Calu3 (cell line): ENCODE results near the gene TGFBR1. TPM values are rescaled to one million over a fixed set of nuclear protein-coding genes. Genes with fewer than 3 reads are reported as not detected.

Experiments
- BruUV-seq: library from RNA; stranded (reverse); fragments of 400-500 nt; replicated peaks from 2 replicates; lab custom pipeline; 2021; lab: Mats Ljungman, UMichigan
- CTCF ChIA-PET: fragments of 300-600 bp; sonication (Branson Sonifier 250); formaldehyde crosslinking; loops from one replicate; lab custom pipeline; 2022; ENCODE audit warnings: antibody characterized with exemption; lab: Charles Lee
- DNase-seq: peaks from one replicate; pipeline ENCODE4 v3.0.0; 2022
- H3K27ac Mint-ChIP-seq: one replicate; pipeline ENCODE4 v1.8.0; 2022; ENCODE audit warnings: mixed read lengths; ENCODE audit not compliant: unreplicated experiment
- H3K27me3 Mint-ChIP-seq: one replicate; pipeline ENCODE4 v1.8.0; 2022; ENCODE audit warnings: mixed read lengths; ENCODE audit not compliant: unreplicated experiment
- H3K36me3 Mint-ChIP-seq: one replicate; pipeline ENCODE4 v1.8.0; 2022; ENCODE audit warnings: mild to moderate bottlenecking, moderate library complexity, mixed read lengths; ENCODE audit not compliant: insufficient read depth, unreplicated experiment
- H3K4me1 Mint-ChIP-seq: one replicate; pipeline ENCODE4 v1.8.0; 2022; ENCODE audit warnings: mild to moderate bottlenecking, low read depth, mixed read lengths; ENCODE audit not compliant: unreplicated experiment
- H3K4me3 Mint-ChIP-seq: one replicate; pipeline ENCODE4 v1.8.0; 2022; ENCODE audit warnings: mild to moderate bottlenecking, low read depth, moderate library complexity, mixed read lengths; ENCODE audit not compliant: unreplicated experiment
- H3K9me3 Mint-ChIP-seq: one replicate; pipeline ENCODE4 v1.8.0; 2022; ENCODE audit warnings: low read depth, mixed read lengths; ENCODE audit not compliant: unreplicated experiment
- CTCF ChIP-seq: fragments of 200-600 bp; IDR thresholded peaks from one replicate; pipeline ENCODE4 v1.8.0; 2022; ENCODE audit warnings: antibody characterized with exemption; ENCODE audit not compliant: unreplicated experiment
- intact Hi-C: fragments of 100-400 bp; cut with micrococcal nuclease; formaldehyde crosslinking; loops from one replicate; pipeline ENCODE4 v1.10.0; 2022; ENCODE audit not compliant: unreplicated experiment
- total RNA-seq: library from RNA; stranded (reverse); gene quantifications from 2 replicates; pipeline ENCODE4 v1.2.3, GENCODE V29; 2022

TGFBR1 gene
- total RNA-seq, 1 experiment from 2014 or later = 22.6 TPM

- intact Hi-C loops = no loop called here
- Mint-ChIP-seq H3K9me3 (no peaks in the 10 kb centered on the region), H3K4me3 (no peak overlapping the region), H3K36me3 (no peaks in the 10 kb centered on the region), H3K27ac (no peak overlapping the region), H3K4me1 (no peaks in the 10 kb centered on the region), H3K27me3 (peaks cover 39% of the 10 kb centered on the region)
- CTCF ChIA-PET = no interaction called here
- BruUV-seq = no TSS peak
- DNase-seq = no peak
- no peak for TF ChIP-seq CTCF
Measured at GRCh38 chr9:99071313-99072039, 33.4 kb upstream of the TGFBR1 start.

GRCh38 chr9:99072040-99072394 is 32.9 kb upstream of the TGFBR1 start:
- no peak overlapping the region for H3K4me3 Mint-ChIP-seq
- intact Hi-C loops = no loop called here
- H3K4me1 Mint-ChIP-seq = no peaks in the 10 kb centered on the region

GRCh38 chr9:99073347-99073746 is 31.6 kb upstream of the TGFBR1 start:
- intact Hi-C loops = no loop called here
- no peak for DNase-seq
- no TSS peak for BruUV-seq
- H3K36me3 Mint-ChIP-seq = no peaks in the 10 kb centered on the region
- no peaks in the 10 kb centered on the region for H3K4me1 Mint-ChIP-seq
- CTCF ChIA-PET = no interaction called here
- H3K9me3 Mint-ChIP-seq = no peaks in the 10 kb centered on the region
- no peak overlapping the region for H3K4me3 Mint-ChIP-seq
- H3K27me3 Mint-ChIP-seq = peaks cover 52% of the 10 kb centered on the region
- H3K27ac Mint-ChIP-seq = no peak overlapping the region
- no peak for TF ChIP-seq CTCF

More at GRCh38 chr9:99072040-99072394, 32.9 kb upstream of the TGFBR1 start:
- CTCF ChIA-PET = no interaction called here
- no peaks in the 10 kb centered on the region for H3K9me3 Mint-ChIP-seq
- H3K27ac Mint-ChIP-seq = no peak overlapping the region
- BruUV-seq = no TSS peak
- H3K36me3 Mint-ChIP-seq = no peaks in the 10 kb centered on the region
- peaks cover 43% of the 10 kb centered on the region for H3K27me3 Mint-ChIP-seq
- TF ChIP-seq CTCF = no peak
- no peak for DNase-seq

GRCh38 chr9:99073985-99074901 is 30.7 kb upstream of the TGFBR1 start:
- Mint-ChIP-seq H3K36me3 (no peaks in the 10 kb centered on the region), H3K27ac (no peak overlapping the region), H3K4me3 (no peak overlapping the region), H3K4me1 (no peaks in the 10 kb centered on the region), H3K27me3 (peaks cover 61% of the 10 kb centered on the region), H3K9me3 (no peaks in the 10 kb centered on the region)
- TF ChIP-seq CTCF = no peak
- CTCF ChIA-PET = no interaction called here
- no TSS peak for BruUV-seq
- no peak for DNase-seq
- intact Hi-C loops = no loop called here
